Skeletal muscle tissue (tissue), 4 donors: ENCODE measurements around the gene SEPSECS. TPM values are rescaled to one million over a fixed set of nuclear protein-coding genes. Genes with fewer than 3 reads are reported as not detected.

Source experiments
- H3K27ac ChIP-seq: one replicate; pipeline ENCODE4 v1.7.0; 2013; ENCODE audit warnings: mild to moderate bottlenecking, low read depth, low read length, inconsistent platforms
- H3K27me3 ChIP-seq, 3 donors: one replicate each; pipeline ENCODE4 v1.7.0; 2013; ENCODE audit warnings: low read length in 3 of 3; ENCODE audit not compliant: control insufficient read depth in 3 of 3, insufficient read depth in 3 of 3
- H3K36me3 ChIP-seq, 3 donors: one replicate each; pipeline ENCODE4 v1.7.0; 2013; ENCODE audit warnings: low read length in 3 of 3; ENCODE audit not compliant: control insufficient read depth in 3 of 3, insufficient read depth in 3 of 3
- H3K4me1 ChIP-seq, 3 donors: one replicate each; pipeline ENCODE4 v1.7.0; 2013; ENCODE audit warnings: low read length in 3 of 3, mild to moderate bottlenecking in 3 of 3; ENCODE audit not compliant: control insufficient read depth in 3 of 3, insufficient read depth in 3 of 3
- H3K4me3 ChIP-seq, 3 donors: one replicate each; pipeline ENCODE4 v1.7.0; 2013; ENCODE audit warnings: low read length in 3 of 3
- H3K9ac ChIP-seq, 3 donors: one replicate each; pipeline ENCODE4 v1.7.0; 2013; ENCODE audit warnings: low read length in 3 of 3, mild to moderate bottlenecking in 3 of 3, moderate library complexity in 2 of 3, low read depth in 1 of 3
- H3K9me3 ChIP-seq, 3 donors: one replicate each; pipeline ENCODE4 v1.7.0; 2013; ENCODE audit warnings: low read length in 3 of 3; ENCODE audit not compliant: control insufficient read depth in 3 of 3
- total RNA-seq: library from RNA; depleted of rRNA; stranded (reverse); fragments of >200 nt; gene quantifications from one replicate; pipeline ENCODE4 v1.2.3, GENCODE V29; 2014
- donor health status: Osteomylitis.

SEPSECS gene
- total RNA-seq, 1 donor from 2014 or later, result 8.9 TPM

GRCh38 chr4:25075129-25075528 is 85.1 kb downstream of the SEPSECS start:
- Histone ChIP-seq H3K9ac (no peak overlapping the region), H3K27me3 (no peaks in the 10 kb centered on the region), H3K27ac (no peak overlapping the region)

GRCh38 chr4:25070545-25070944 is 89.7 kb downstream of the SEPSECS start:
- no peaks in the 10 kb centered on the region for H3K4me1 ChIP-seq
- no peak overlapping the region for H3K9ac ChIP-seq

More at GRCh38 chr4:25075129-25075528, 85.1 kb downstream of the SEPSECS start:
- H3K4me1 ChIP-seq, result no peaks in the 10 kb centered on the region
- no peak overlapping the region for H3K4me3 ChIP-seq
- H3K9me3 ChIP-seq, result no peaks in the 10 kb centered on the region
- H3K36me3 ChIP-seq, result no peaks in the 10 kb centered on the region

More at GRCh38 chr4:25070545-25070944, 89.7 kb downstream of the SEPSECS start:
- Histone ChIP-seq H3K36me3 (no peaks in the 10 kb centered on the region), H3K4me3 (no peak overlapping the region), H3K9me3 (no peaks in the 10 kb centered on the region), H3K27ac (no peak overlapping the region), H3K27me3 (no peaks in the 10 kb centered on the region)

Other genes with a start within 250 kb of the SEPSECS start
- gene CCDC149, start 247.4 kb downstream of the SEPSECS start, total RNA-seq, result 5.7 TPM
- 1.6 TPM for gene LGI2, start 129.5 kb downstream of the SEPSECS start, total RNA-seq
- gene PI4K2B, start 73.6 kb upstream of the SEPSECS start, total RNA-seq, result 7.3 TPM
- 42.8 TPM for gene ZCCHC4, start 152.3 kb upstream of the SEPSECS start, total RNA-seq
- 31.3 TPM for gene ANAPC4, start 216.8 kb upstream of the SEPSECS start, total RNA-seq